ENCODE results near the gene GPA33.

GPA33 gene

DNA sequence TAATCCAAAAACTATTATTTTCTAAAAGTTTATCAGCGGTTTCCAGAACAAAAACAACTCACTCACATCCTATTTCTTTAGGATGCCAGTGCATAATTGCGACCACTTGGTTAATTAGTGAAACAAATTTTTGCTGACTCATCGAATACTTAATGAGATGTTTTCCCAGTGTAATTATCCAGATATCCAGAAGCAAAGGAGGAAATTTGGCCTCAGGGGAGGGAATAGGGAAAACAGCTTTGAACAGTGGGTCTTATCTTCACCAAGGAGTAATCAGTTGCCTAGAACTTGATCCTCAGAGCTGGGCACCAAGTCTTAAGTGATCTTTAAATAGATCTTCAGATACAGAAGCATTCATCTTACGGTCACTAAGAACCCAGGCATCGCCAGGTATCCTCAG, 28.0 kb upstream of the GPA33 start:
- Histone ChIP-seq H4K20me1 (ENCODE audit: control insufficient read depth, insufficient read depth, low read depth, low read length) (no peaks in the 10 kb centered on the region), H3K27me3 (ENCODE audit: control insufficient read depth, low read length) (peaks cover 5% of the 10 kb centered on the region; the same call in 1 of the 2 replicates), H3K9me2 (replicated peaks; ENCODE audit: control insufficient read depth, low read length) (no peaks in the 10 kb centered on the region), H3K27ac (ENCODE audit: low read depth, low read length) (no peak overlapping the region), H3K4me3 (ENCODE audit: low read length) (no peak overlapping the region), H3K79me2 (ENCODE audit: control insufficient read depth, low read length) (no peaks in the 10 kb centered on the region), H3K36me3 (ENCODE audit: control insufficient read depth, low read length) (no peaks in the 10 kb centered on the region), H3F3A (ENCODE audit: control insufficient read depth, insufficient read depth) (no peaks in the 10 kb centered on the region), H3K4me1 (ENCODE audit: control insufficient read depth, low read length) (peaks cover 7% of the 10 kb centered on the region), H3K4me2 (ENCODE audit: low read length) (no peak overlapping the region), H3K9me3 (ENCODE audit: control insufficient read depth, insufficient read depth, low read length) (no peaks in the 10 kb centered on the region)
- TF ChIP-seq, protein P1, sequence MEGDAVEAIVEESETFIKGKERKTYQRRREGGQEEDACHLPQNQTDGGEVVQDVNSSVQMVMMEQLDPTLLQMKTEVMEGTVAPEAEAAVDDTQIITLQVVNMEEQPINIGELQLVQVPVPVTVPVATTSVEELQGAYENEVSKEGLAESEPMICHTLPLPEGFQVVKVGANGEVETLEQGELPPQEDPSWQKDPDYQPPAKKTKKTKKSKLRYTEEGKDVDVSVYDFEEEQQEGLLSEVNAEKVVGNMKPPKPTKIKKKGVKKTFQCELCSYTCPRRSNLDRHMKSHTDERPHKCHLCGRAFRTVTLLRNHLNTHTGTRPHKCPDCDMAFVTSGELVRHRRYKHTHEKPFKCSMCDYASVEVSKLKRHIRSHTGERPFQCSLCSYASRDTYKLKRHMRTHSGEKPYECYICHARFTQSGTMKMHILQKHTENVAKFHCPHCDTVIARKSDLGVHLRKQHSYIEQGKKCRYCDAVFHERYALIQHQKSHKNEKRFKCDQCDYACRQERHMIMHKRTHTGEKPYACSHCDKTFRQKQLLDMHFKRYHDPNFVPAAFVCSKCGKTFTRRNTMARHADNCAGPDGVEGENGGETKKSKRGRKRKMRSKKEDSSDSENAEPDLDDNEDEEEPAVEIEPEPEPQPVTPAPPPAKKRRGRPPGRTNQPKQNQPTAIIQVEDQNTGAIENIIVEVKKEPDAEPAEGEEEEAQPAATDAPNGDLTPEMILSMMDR (IDR thresholded peaks at IDR 0.05; ENCODE audit: low read depth, low read length, poor library complexity, severe bottlenecking) = no peak
- no peak for TF ChIP-seq EZH2phosphoT487 (IDR thresholded peaks at IDR 0.05; ENCODE audit: borderline replicate concordance, low read length)

DNA sequence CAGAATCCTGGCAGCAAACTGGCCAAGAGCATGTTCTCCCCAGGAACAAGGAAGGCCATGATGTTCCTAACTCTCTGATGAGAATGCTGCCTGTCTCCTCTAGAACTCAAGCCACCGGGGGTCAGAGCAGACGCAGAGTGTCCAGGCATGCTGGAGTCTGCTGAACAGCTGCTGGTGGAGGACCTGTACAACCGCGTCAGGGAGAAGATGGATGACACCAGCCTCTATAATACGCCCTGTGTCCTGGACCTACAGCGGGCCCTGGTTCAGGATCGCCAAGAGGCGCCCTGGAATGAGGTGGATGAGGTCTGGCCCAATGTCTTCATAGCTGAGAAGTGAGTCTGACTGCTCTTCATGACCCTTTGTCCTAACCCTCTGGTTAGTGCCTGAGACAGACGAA, 27.0 kb upstream of the GPA33 start:
- Histone ChIP-seq H3K36me3 (ENCODE audit: control insufficient read depth, low read length) (no peaks in the 10 kb centered on the region), H3K79me2 (ENCODE audit: control insufficient read depth, low read length) (no peaks in the 10 kb centered on the region), H3K27me3 (ENCODE audit: control insufficient read depth, low read length) (peaks cover 13% of the 10 kb centered on the region; the same call in 1 of the 2 replicates), H3K4me2 (ENCODE audit: low read length) (no peak overlapping the region), H3K9me2 (replicated peaks; ENCODE audit: control insufficient read depth, low read length) (no peaks in the 10 kb centered on the region), H4K20me1 (ENCODE audit: control insufficient read depth, insufficient read depth, low read depth, low read length) (no peaks in the 10 kb centered on the region), H3K27ac (ENCODE audit: low read depth, low read length) (no peak overlapping the region), H3F3A (ENCODE audit: control insufficient read depth, insufficient read depth) (no peaks in the 10 kb centered on the region), H3K9me3 (ENCODE audit: control insufficient read depth, insufficient read depth, low read length) (no peaks in the 10 kb centered on the region), H3K4me1 (ENCODE audit: control insufficient read depth, low read length) (peaks cover 7% of the 10 kb centered on the region), H3K4me3 (ENCODE audit: low read length) (no peak overlapping the region)
- TF ChIP-seq, protein P1 (IDR thresholded peaks at IDR 0.05; ENCODE audit: low read depth, low read length, poor library complexity, severe bottlenecking) = no peak
- no peak for TF ChIP-seq EZH2phosphoT487 (IDR thresholded peaks at IDR 0.05; ENCODE audit: borderline replicate concordance, low read length)

DNA sequence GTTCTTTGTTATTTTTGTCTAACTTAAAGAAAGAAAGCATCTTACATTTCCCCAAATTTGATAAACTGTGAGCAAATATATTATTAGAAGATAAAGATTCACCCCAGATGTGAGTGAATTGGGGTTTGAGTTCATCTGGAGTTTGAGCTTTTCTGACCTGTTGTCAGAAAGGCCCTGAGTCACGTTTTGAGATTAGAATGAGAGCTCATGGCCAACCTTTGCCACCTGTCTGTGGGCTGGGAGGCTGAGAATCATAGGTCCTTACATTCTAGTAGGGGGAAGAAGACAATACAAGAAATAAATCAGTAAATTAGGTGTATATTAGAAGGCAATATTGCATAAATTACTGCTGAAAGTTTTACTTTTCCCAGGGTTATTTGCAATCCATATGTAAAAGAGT, 26.0 kb upstream of the GPA33 start:
- Histone ChIP-seq H3K36me3 (ENCODE audit: control insufficient read depth, low read length) (no peaks in the 10 kb centered on the region), H3K27me3 (ENCODE audit: control insufficient read depth, low read length) (peaks cover 14% of the 10 kb centered on the region; the same call in 1 of the 2 replicates), H3K4me2 (ENCODE audit: low read length) (no peak overlapping the region), H3K79me2 (ENCODE audit: control insufficient read depth, low read length) (no peaks in the 10 kb centered on the region), H3K4me1 (ENCODE audit: control insufficient read depth, low read length) (peaks cover 7% of the 10 kb centered on the region), H4K20me1 (ENCODE audit: control insufficient read depth, insufficient read depth, low read depth, low read length) (no peaks in the 10 kb centered on the region), H3K27ac (ENCODE audit: low read depth, low read length) (no peak overlapping the region), H3K9me3 (ENCODE audit: control insufficient read depth, insufficient read depth, low read length) (no peaks in the 10 kb centered on the region), H3F3A (ENCODE audit: control insufficient read depth, insufficient read depth) (no peaks in the 10 kb centered on the region), H3K9me2 (replicated peaks; ENCODE audit: control insufficient read depth, low read length) (no peaks in the 10 kb centered on the region), H3K4me3 (ENCODE audit: low read length) (no peak overlapping the region)
- TF ChIP-seq, protein P1 (IDR thresholded peaks at IDR 0.05; ENCODE audit: low read depth, low read length, poor library complexity, severe bottlenecking) = no peak
- TF ChIP-seq EZH2phosphoT487 (IDR thresholded peaks at IDR 0.05; ENCODE audit: borderline replicate concordance, low read length) = no peak
